HepG2 (cell line): ENCODE results near the gene TASP1. TPM values are rescaled to one million over a fixed set of nuclear protein-coding genes. Genes with fewer than 3 reads are reported as not detected.
"Not testable (repeated sequence)": the region's sequence is repeated elsewhere in the genome, so short reads cannot be mapped to it uniquely, and the experiment has no call there.

Experiments
- AHDC1 ChIP-seq: sonication (generic); formaldehyde crosslinking; IDR thresholded peaks from 2 replicates; pipeline ENCODE4 v1.5.1; 2020; ENCODE audit warnings: mild to moderate bottlenecking, missing genetic modification reagents, borderline replicate concordance
- ARNTL ChIP-seq: sonication (generic); formaldehyde crosslinking; IDR thresholded peaks from 2 replicates; pipeline ENCODE4 v1.4.0; 2020; ENCODE audit warnings: mild to moderate bottlenecking, missing genetic modification reagents
- BRD4 ChIP-seq: sonication (generic); formaldehyde crosslinking; IDR thresholded peaks from 2 replicates; pipeline ENCODE4 v1.4.0; 2020; ENCODE audit warnings: missing genetic modification reagents
- FOXP1 ChIP-seq, 2 experiments: fragments of 450-650 bp in 1 of 2; IDR thresholded peaks; 2 replicates each; pipeline ENCODE4 v1.6.1; 2017 to 2018; ENCODE audit warnings: antibody characterized with exemption in 1 of 2
- HNF1B ChIP-seq: sonication (generic); formaldehyde crosslinking; IDR thresholded peaks from 2 replicates; pipeline ENCODE4 v1.5.1; 2020; ENCODE audit warnings: mild to moderate bottlenecking, moderate library complexity, missing genetic modification reagents
- JUND ChIP-seq: sonication (generic); formaldehyde crosslinking; IDR thresholded peaks from 2 replicates; pipeline ENCODE4 v1.8.0; 2022; ENCODE audit warnings: mild to moderate bottlenecking, missing genetic modification reagents
- NCOA2 ChIP-seq: sonication (generic); formaldehyde crosslinking; IDR thresholded peaks from 2 replicates; pipeline ENCODE4 v1.8.0; 2022; ENCODE audit warnings: inconsistent platforms
- PHF5A ChIP-seq: IDR thresholded peaks from one replicate; pipeline ENCODE4 v1.6.1; 2018; ENCODE audit warnings: low read depth, missing genetic modification reagents; ENCODE audit not compliant: unreplicated experiment
- SALL1 ChIP-seq: sonication (generic); formaldehyde crosslinking; IDR thresholded peaks from 2 replicates; pipeline ENCODE4 v1.8.0; 2022; ENCODE audit warnings: mild to moderate bottlenecking, missing genetic modification reagents
- SAP130 ChIP-seq: IDR thresholded peaks from 2 replicates; pipeline ENCODE4 v1.6.1; 2016; ENCODE audit warnings: low read depth
- TFDP2 ChIP-seq: sonication (generic); formaldehyde crosslinking; IDR thresholded peaks from 2 replicates; pipeline ENCODE4 v1.4.0; 2020; ENCODE audit warnings: missing genetic modification reagents
- ZBTB37 ChIP-seq: sonication (generic); formaldehyde crosslinking; IDR thresholded peaks from 2 replicates; pipeline ENCODE4 v1.4.0; 2020; ENCODE audit warnings: mild to moderate bottlenecking, missing genetic modification reagents
- ZIK1 ChIP-seq: sonication (generic); formaldehyde crosslinking; IDR thresholded peaks from 2 replicates; pipeline ENCODE4 v1.5.0; 2020; ENCODE audit warnings: mild to moderate bottlenecking, low read depth, missing genetic modification reagents, borderline replicate concordance
- ZKSCAN8 ChIP-seq: IDR thresholded peaks from 2 replicates; pipeline ENCODE4 v1.6.1; 2016; ENCODE audit warnings: borderline replicate concordance, missing genetic modification reagents, missing compliant biosample characterization
- ZNF124 ChIP-seq: sonication (generic); formaldehyde crosslinking; IDR thresholded peaks from 2 replicates; pipeline ENCODE4 v1.4.0; 2020; ENCODE audit warnings: missing genetic modification reagents
- ZNF431 ChIP-seq: sonication (generic); formaldehyde crosslinking; IDR thresholded peaks from 2 replicates; pipeline ENCODE4 v1.9.0; 2022; ENCODE audit warnings: missing genetic modification reagents, low read depth, mild to moderate bottlenecking, borderline replicate concordance
- ZNF773 ChIP-seq: sonication (generic); formaldehyde crosslinking; IDR thresholded peaks from 2 replicates; pipeline ENCODE4 v1.4.0; 2020; ENCODE audit warnings: missing genetic modification reagents, borderline replicate concordance
- polyA plus RNA-seq, 8 experiments: library from polyadenylated mRNA; depleted of rRNA in 3 of 8; stranded (reverse) in 7 of 8; unstranded in 1 of 8; fragments of >200 nt; fragmentation: Illumina TruSeq in 4 of 8; extraction: Trizol in 4 of 8; gene quantifications; 2 replicates each; pipeline versions ENCODE4 v1.2.1 to v1.2.3, GENCODE V29; 2011 to 2016; ENCODE audit warnings: low read depth in 4 of 8, missing spikeins in 1 of 8, mixed read lengths in 1 of 8; ENCODE audit not compliant: insufficient read depth in 1 of 8
- total RNA-seq, 5 experiments: library from RNA; depleted of rRNA; stranded (reverse); fragments of >200 nt; fragmentation: Illumina TruSeq; extraction: Trizol; gene quantifications; 2 replicates each; pipeline ENCODE4 v1.2.3, GENCODE V29; 2016; ENCODE audit warnings: low read depth in 1 of 5

Gene TASP1
- total and polyA plus RNA-seq, 2 of the 13 experiments (the other 11 are each of a cell fraction or from before 2014, with no cell fraction given): 10.0 to 25.2 TPM

GRCh38 chr20:13380497-13381229 is 258.1 kb downstream of the TASP1 start (continued):
- TF ChIP-seq TFDP2 (CRISPR knock-in tag) (peak; percentile 58; the same call in 1 of the 2 replicates), FOXP1 (CRISPR knock-in tag; IDR thresholded peaks at IDR 0.05) (peak; percentile 41; the same call in 1 of the 2 replicates), SAP130 (peak; percentile 55), ZBTB37 (CRISPR knock-in tag) (peak; percentile 57; the same call in 1 of the 2 replicates), ZIK1 (CRISPR knock-in tag) (0 out of 2 replicates have a peak, but pooled peaks have one; percentile 60), ZNF431 (CRISPR knock-in tag) (peak; percentile 79), PHF5A (CRISPR knock-in tag) (peak; percentile 71), ARNTL (0 out of 2 replicates have a peak, but pooled peaks have one; percentile 53), SALL1 (CRISPR knock-in tag) (peak; percentile 91), ZNF124 (CRISPR knock-in tag) (peak; percentile 74; the same call in 1 of the 2 replicates), ZKSCAN8 (CRISPR knock-in tag) (0 out of 2 replicates have a peak, but pooled peaks have one; percentile 43), AHDC1 (CRISPR knock-in tag) (peak; percentile 85), NCOA2 (CRISPR knock-in tag) (0 out of 2 replicates have a peak, but pooled peaks have one; percentile 30), JUND (CRISPR knock-in tag) (peak; percentile 52; the same call in 1 of the 2 replicates), ZNF773 (0 out of 2 replicates have a peak, but pooled peaks have one; percentile 42), BRD4 (peak; percentile 61; the same call in 1 of the 2 replicates), HNF1B (CRISPR knock-in tag) (peak; percentile 55; the same call in 1 of the 2 replicates)
- TF ChIP-seq FOXP1 (IDR thresholded peaks at IDR 0.05): not testable (repeated sequence)
